Neural cell (in vitro differentiated cells): ENCODE results near the gene NPRL2. TPM values are rescaled to one million over a fixed set of nuclear protein-coding genes. Genes with fewer than 3 reads are reported as not detected.

Source experiments
- H2AFZ ChIP-seq: fragments of 200-600, 300-800 bp; sonication (generic), shearing (Covaris generic); 2 replicates; pipeline ENCODE4 v1.6.0; 2014; ENCODE audit warnings: low read depth, mild to moderate bottlenecking, antibody characterized with exemption, low read length, moderate library complexity
- H3F3A ChIP-seq: fragments of 200-600 bp; shearing (Covaris generic); 2 replicates; pipeline ENCODE4 v1.6.1; 2016; ENCODE audit warnings: mild to moderate bottlenecking, moderate library complexity, mixed read lengths, antibody characterized with exemption, low read length; ENCODE audit not compliant: insufficient read depth, poor library complexity, severe bottlenecking
- H3K27ac ChIP-seq: fragments of 200-600, 300-800 bp; sonication (generic), shearing (Covaris generic); 2 replicates; pipeline ENCODE4 v1.5.1; 2014; ENCODE audit warnings: mild to moderate bottlenecking, low read length, moderate library complexity
- H3K27me3 ChIP-seq: fragments of 300-800, 200-600 bp; sonication (generic), shearing (Covaris generic); 2 replicates; pipeline ENCODE4 v1.6.0; 2014; ENCODE audit warnings: mild to moderate bottlenecking, low read depth, low read length, moderate library complexity; ENCODE audit not compliant: insufficient read depth
- H3K36me3 ChIP-seq: fragments of 300-800, 200-600 bp; sonication (generic), shearing (Covaris generic); 2 replicates; pipeline ENCODE4 v1.5.1; 2014; ENCODE audit warnings: mild to moderate bottlenecking, antibody characterized with exemption, low read length, moderate library complexity; ENCODE audit not compliant: insufficient read depth
- H3K4me2 ChIP-seq: fragments of 300-800, 200-600 bp; sonication (generic), shearing (Covaris generic); 2 replicates; pipeline ENCODE4 v1.6.0; 2014; ENCODE audit warnings: mild to moderate bottlenecking, low read length
- H3K4me3 ChIP-seq: fragments of 300-800, 200-600 bp; sonication (generic), shearing (Covaris generic); 2 replicates; pipeline ENCODE4 v1.5.1; 2014; ENCODE audit warnings: mild to moderate bottlenecking, low read length, moderate library complexity
- H3K79me2 ChIP-seq: fragments of 200-600 bp; shearing (Covaris generic); replicated peaks from 2 replicates; pipeline ENCODE4 v1.6.0; 2014; ENCODE audit warnings: mild to moderate bottlenecking, low read length, moderate library complexity; ENCODE audit not compliant: insufficient read depth
- H3K9ac ChIP-seq: fragments of 300-800, 200-600 bp; sonication (generic), shearing (Covaris generic); 2 replicates; pipeline ENCODE4 v1.6.1; 2016; ENCODE audit warnings: mild to moderate bottlenecking, low read length, mixed read lengths
- H3K9me2 ChIP-seq: fragments of 200-600 bp; shearing (Covaris generic); 2 replicates; pipeline ENCODE4 v1.6.1; 2016; ENCODE audit warnings: mild to moderate bottlenecking, low read length, mixed read lengths; ENCODE audit not compliant: insufficient read depth
- H3K9me3 ChIP-seq: fragments of 200-600, 300-800 bp; sonication (generic), shearing (Covaris generic); 2 replicates; pipeline ENCODE4 v1.6.1; 2016; ENCODE audit warnings: mild to moderate bottlenecking, mixed run types, low read length, moderate library complexity, mixed read lengths
- H4K20me1 ChIP-seq: fragments of 200-600 bp; shearing (Covaris generic); 2 replicates; pipeline ENCODE4 v1.6.1; 2016; ENCODE audit warnings: mild to moderate bottlenecking, mixed run types; ENCODE audit not compliant: insufficient read depth
- EP300 ChIP-seq: fragments of 450-650 bp; conservative IDR thresholded peaks from 2 replicates; pipeline ENCODE4 v1.6.1; 2014; ENCODE audit warnings: antibody characterized with exemption, mild to moderate bottlenecking, moderate library complexity; ENCODE audit not compliant: poor library complexity, severe bottlenecking
- EZH2 ChIP-seq: fragments of 200-600, 300-800 bp; shearing (Covaris generic), sonication (generic); IDR thresholded peaks from 2 replicates; pipeline ENCODE4 v1.6.1; 2014; ENCODE audit warnings: antibody characterized with exemption, low read length, borderline replicate concordance, mild to moderate bottlenecking; ENCODE audit not compliant: insufficient read depth, poor library complexity, severe bottlenecking
- MXI1 ChIP-seq: fragments of 450-650 bp; conservative IDR thresholded peaks from 2 replicates; pipeline ENCODE4 v1.6.1; 2014; ENCODE audit warnings: antibody characterized with exemption, mild to moderate bottlenecking; ENCODE audit not compliant: poor library complexity, severe bottlenecking
- POLR2AphosphoS5 ChIP-seq: IDR thresholded peaks from 2 replicates; pipeline ENCODE4 v1.6.1; 2012
- RAD21 ChIP-seq: fragments of 450-650 bp; conservative IDR thresholded peaks from 2 replicates; pipeline ENCODE4 v1.6.1; 2014; ENCODE audit warnings: antibody characterized with exemption, mild to moderate bottlenecking, moderate library complexity
- SMC3 ChIP-seq: fragments of 450-650 bp; conservative IDR thresholded peaks from 2 replicates; pipeline ENCODE4 v1.6.1; 2014; ENCODE audit warnings: antibody characterized with exemption, mild to moderate bottlenecking, moderate library complexity; ENCODE audit not compliant: poor library complexity
- TAF1 ChIP-seq: IDR thresholded peaks from 2 replicates; pipeline ENCODE4 v1.6.1; 2012; ENCODE audit warnings: low read depth
- polyA plus RNA-seq: library from polyadenylated mRNA; depleted of rRNA; stranded (reverse); fragments of >200 nt; gene quantifications from 2 replicates; pipeline ENCODE4 v1.2.3, GENCODE V29; 2014
- TF ChIP-seq, protein P1 (sequence below): IDR thresholded peaks from 2 replicates; pipeline ENCODE4 v1.6.1; 2012; ENCODE audit warnings: borderline replicate concordance
- TF ChIP-seq, protein P2 (sequence below): fragments of 450-650 bp; IDR thresholded peaks from 2 replicates; pipeline ENCODE4 v1.5.1; 2014; ENCODE audit warnings: antibody characterized with exemption, mild to moderate bottlenecking, moderate library complexity; ENCODE audit not compliant: poor library complexity, severe bottlenecking

NPRL2 gene
- polyA plus RNA-seq, 1 donor from 2014 or later: 118 TPM

DNA sequence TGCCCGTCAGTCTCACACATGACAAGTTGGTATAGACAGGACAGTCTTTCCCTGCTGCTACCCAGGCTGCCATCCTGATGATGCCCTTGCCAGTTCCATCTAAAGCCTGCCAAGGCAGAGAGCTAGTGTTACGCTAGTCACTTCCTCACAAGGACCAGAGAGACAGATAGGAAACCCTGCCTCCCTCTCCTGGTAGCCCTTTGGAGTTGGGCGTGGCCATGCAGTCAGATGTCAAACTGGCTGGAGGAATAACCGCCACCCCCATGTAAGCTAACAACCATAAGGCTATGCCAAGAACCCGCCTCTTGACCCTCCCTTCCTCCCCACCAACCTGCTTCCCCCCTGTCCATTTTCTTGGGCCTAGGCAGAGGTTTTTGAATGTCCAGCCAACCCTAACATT lies 6.0 kb upstream of the NPRL2 start:
- H3K27ac ChIP-seq: no peak overlapping the region
- no peaks in the 10 kb centered on the region for H3K9me3 ChIP-seq
- H4K20me1 ChIP-seq: peaks cover 9% of the 10 kb centered on the region
- H3K27me3 ChIP-seq: no peaks in the 10 kb centered on the region
- no peaks in the 10 kb centered on the region for H3K9me2 ChIP-seq
- no peaks in the 10 kb centered on the region for H3F3A ChIP-seq
- H3K79me2 ChIP-seq: peaks cover 38% of the 10 kb centered on the region
- peak overlapping the region; percentile 21 for H3K9ac ChIP-seq
- H3K4me2 ChIP-seq: peak overlapping the region; percentile 73
- peak overlapping the region; percentile 94 for H3K4me3 ChIP-seq
- no peaks in the 10 kb centered on the region for H3K36me3 ChIP-seq
- H2AFZ ChIP-seq: no peak overlapping the region
- no peak for TF ChIP-seq POLR2AphosphoS5
- no peak for TF ChIP-seq TAF1
- TF ChIP-seq, protein P1, sequence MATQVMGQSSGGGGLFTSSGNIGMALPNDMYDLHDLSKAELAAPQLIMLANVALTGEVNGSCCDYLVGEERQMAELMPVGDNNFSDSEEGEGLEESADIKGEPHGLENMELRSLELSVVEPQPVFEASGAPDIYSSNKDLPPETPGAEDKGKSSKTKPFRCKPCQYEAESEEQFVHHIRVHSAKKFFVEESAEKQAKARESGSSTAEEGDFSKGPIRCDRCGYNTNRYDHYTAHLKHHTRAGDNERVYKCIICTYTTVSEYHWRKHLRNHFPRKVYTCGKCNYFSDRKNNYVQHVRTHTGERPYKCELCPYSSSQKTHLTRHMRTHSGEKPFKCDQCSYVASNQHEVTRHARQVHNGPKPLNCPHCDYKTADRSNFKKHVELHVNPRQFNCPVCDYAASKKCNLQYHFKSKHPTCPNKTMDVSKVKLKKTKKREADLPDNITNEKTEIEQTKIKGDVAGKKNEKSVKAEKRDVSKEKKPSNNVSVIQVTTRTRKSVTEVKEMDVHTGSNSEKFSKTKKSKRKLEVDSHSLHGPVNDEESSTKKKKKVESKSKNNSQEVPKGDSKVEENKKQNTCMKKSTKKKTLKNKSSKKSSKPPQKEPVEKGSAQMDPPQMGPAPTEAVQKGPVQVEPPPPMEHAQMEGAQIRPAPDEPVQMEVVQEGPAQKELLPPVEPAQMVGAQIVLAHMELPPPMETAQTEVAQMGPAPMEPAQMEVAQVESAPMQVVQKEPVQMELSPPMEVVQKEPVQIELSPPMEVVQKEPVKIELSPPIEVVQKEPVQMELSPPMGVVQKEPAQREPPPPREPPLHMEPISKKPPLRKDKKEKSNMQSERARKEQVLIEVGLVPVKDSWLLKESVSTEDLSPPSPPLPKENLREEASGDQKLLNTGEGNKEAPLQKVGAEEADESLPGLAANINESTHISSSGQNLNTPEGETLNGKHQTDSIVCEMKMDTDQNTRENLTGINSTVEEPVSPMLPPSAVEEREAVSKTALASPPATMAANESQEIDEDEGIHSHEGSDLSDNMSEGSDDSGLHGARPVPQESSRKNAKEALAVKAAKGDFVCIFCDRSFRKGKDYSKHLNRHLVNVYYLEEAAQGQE: no peak
- no peak for TF ChIP-seq SMC3
- no peak for TF ChIP-seq EP300
- no peak for TF ChIP-seq RAD21
- TF ChIP-seq MXI1: no peak
- TF ChIP-seq, protein P2, sequence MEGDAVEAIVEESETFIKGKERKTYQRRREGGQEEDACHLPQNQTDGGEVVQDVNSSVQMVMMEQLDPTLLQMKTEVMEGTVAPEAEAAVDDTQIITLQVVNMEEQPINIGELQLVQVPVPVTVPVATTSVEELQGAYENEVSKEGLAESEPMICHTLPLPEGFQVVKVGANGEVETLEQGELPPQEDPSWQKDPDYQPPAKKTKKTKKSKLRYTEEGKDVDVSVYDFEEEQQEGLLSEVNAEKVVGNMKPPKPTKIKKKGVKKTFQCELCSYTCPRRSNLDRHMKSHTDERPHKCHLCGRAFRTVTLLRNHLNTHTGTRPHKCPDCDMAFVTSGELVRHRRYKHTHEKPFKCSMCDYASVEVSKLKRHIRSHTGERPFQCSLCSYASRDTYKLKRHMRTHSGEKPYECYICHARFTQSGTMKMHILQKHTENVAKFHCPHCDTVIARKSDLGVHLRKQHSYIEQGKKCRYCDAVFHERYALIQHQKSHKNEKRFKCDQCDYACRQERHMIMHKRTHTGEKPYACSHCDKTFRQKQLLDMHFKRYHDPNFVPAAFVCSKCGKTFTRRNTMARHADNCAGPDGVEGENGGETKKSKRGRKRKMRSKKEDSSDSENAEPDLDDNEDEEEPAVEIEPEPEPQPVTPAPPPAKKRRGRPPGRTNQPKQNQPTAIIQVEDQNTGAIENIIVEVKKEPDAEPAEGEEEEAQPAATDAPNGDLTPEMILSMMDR: no peak
- TF ChIP-seq EZH2: no peak

DNA sequence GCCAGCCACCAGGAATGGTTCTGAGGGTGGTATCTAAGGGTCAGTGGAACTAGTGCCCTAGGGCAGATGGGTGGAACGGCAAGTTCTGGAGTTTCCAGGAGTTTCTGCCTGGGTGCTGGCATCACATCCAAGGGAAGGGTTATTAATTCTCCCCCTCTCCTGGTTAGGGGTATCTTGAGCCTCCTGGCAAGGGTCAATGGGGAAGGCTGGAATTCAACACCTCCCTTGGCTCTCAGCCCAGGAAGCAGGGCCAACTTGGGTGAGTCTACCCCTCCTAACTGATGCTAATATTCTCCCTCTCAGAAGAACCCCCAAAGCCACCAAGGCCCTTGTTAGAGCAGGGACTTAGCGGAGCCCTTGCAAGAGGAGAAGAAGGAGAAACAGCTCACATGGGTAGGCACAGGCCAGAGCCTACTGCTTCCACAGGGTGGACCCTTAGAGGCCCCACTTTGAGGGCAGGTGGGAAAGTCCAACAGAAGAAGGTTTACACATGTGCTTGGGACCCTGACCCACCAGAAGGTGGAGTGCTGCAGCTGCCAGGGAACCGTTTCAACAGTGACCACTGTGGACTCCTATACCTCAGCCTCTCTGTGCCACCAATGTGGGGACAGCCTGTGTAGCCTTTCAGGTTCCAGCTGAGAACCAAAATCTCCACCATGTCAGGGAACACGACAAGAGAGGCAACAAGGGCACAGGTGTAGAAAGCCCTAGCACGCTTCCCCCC lies 5.4 kb upstream of the NPRL2 start:
- H3K4me3 ChIP-seq: peak overlapping the region; percentile 94
- H4K20me1 ChIP-seq: peaks cover 9% of the 10 kb centered on the region
- H3K9me2 ChIP-seq: no peaks in the 10 kb centered on the region
- no peaks in the 10 kb centered on the region for H3K9me3 ChIP-seq
- no peaks in the 10 kb centered on the region for H3F3A ChIP-seq
- H2AFZ ChIP-seq: no peak overlapping the region
- H3K9ac ChIP-seq: peak overlapping the region; percentile 21
- TF ChIP-seq MXI1 (no peak), EP300 (no peak), RAD21 (peak; percentile 30), POLR2AphosphoS5 (no peak), SMC3 (peak; percentile 43), TAF1 (no peak), EZH2 (no peak)
- TF ChIP-seq, protein P2: no peak
- TF ChIP-seq, protein P1: no peak
- H3K36me3 ChIP-seq: no peaks in the 10 kb centered on the region
- no peak overlapping the region for H3K27ac ChIP-seq
- H3K4me2 ChIP-seq: peak overlapping the region; percentile 73
- H3K79me2 ChIP-seq: peaks cover 38% of the 10 kb centered on the region
- H3K27me3 ChIP-seq: no peaks in the 10 kb centered on the region
